Erythroblast (primary cell): ENCODE results near the gene CMC1.

Source experiments
- DNase-seq, 2 experiments: peaks; one replicate each; lab custom pipeline; 2025; lab: John Stamatoyannopoulos, UW
- GATA1 ChIP-seq: IDR thresholded peaks from 2 replicates; pipeline ENCODE4 v1.6.1; 2011; ENCODE audit warnings: low read depth, mild to moderate bottlenecking, control low read depth, low read length, moderate library complexity
- POLR2A ChIP-seq: IDR thresholded peaks from 2 replicates; pipeline ENCODE4 v1.6.1; 2011; ENCODE audit warnings: mild to moderate bottlenecking, low read length

Gene CMC1

DNA sequence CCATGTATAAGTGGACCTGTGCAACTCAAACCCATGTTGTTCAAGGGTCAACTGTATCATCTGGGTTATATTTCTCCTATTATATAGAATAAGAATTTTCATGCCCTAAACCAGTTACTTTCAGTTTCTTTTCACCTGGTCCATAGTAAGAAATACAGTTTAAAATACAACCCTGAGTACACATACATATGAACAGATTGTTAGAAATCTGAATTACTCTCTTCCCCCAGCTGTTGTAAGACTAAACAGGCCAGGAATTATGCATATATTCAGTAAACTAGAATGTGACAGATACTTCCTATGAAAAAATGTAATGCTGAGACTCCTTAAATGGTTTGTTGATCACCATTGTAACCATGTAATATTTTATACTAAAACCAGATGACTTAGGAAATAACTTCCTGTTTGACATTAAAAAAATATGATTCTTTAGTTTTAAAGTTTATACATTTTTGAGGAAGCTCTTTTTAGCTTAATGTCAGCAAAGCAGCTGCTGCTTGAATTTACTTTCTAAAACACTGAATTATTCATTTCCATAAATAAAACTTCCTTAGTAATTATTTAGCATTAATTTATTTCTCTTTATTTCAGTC is 54.6 kb downstream of the CMC1 start:
- no peak for DNase-seq
- TF ChIP-seq POLR2A, result no peak

DNA sequence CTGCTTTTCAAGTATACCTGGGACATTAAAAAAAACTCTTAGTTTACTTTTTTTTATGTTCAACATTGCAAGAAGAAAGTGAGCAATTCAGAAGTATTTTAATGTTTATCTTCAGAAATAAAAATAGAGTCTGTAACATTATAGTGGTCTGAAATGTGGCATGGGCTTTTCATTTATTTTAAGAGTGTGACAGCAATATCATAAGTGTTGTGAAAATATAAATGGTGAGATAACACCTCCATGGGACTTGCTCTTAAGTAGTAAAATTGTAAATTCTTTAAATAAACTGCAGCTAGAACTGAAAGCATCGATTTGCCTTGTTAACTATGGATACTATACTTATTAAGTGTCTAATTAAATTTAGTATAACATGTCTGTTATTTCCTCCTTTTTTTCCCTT is 58.3 kb downstream of the CMC1 start:
- DNase-seq, result no peak
- TF ChIP-seq GATA1, result no peak
- TF ChIP-seq POLR2A, result no peak

DNA sequence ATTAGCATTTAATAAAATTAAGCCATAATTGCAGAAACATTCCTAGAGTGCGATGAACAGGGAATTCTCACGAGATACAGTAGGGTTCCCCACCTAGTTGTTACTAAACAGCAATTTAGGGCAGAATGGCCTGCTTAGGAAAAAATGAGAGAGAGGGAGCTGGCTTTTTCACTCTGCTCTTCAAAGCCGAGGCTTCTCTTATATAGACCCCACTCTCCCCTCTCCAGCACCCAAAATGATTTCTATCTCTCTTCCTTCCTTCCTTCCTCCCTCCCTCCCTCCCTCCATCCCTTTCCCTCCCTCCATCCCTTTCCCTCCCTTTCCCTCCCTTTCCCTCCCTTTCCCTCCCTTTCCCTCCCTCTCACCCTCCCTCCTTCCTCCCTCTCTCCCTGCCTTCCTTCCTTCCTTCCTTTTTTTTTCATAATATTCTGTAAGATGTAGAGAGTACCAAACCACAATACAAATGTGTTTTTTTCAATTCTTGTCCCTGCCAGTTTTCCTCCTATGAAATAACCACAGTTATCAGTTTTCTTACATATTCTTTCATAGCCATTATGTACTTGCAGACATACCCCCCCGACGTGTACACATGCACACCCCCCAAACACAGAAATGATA is 59.0 kb downstream of the CMC1 start:
- TF ChIP-seq POLR2A, result no peak
- no peak for TF ChIP-seq GATA1
- no peak for DNase-seq

DNA sequence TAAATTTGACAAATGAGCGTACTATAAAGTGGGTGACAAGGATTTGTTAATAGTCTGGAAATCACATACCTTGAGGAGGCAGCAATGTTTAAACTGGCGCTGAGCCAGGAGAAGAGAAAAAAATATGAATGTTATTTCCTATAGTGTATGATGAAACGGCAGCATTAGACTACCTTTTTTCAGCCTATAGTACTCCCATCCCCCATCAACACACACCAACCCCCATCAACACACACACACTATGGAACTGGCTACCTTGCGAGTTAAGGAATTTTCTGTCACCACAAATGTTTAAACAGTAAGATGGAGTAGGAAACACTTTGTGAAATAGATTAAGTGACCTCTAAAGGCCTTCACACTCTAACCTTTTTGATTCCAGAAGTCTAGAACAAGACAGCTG is 60.3 kb downstream of the CMC1 start:
- no peak for TF ChIP-seq GATA1
- no peak for TF ChIP-seq POLR2A
- no peak for DNase-seq

DNA sequence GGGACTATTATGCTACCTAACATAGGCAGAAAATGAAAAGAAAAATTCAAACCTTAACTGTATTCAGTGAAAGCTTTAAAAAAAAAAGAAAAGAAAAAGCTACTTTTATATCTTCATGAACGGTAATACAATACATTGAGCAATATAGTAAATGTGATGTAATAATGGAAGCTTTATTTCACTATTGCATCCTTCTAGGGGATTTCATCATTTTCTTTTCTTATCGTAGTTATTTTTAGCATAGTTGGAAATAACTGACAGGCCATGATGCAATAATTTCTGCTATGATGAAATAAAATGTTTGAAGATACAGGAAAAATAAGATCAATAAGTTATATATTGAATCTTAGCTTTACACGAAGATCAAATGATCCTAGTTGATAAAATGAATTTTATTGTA is 66.8 kb downstream of the CMC1 start:
- TF ChIP-seq GATA1 (no peak), POLR2A (no peak)

DNA sequence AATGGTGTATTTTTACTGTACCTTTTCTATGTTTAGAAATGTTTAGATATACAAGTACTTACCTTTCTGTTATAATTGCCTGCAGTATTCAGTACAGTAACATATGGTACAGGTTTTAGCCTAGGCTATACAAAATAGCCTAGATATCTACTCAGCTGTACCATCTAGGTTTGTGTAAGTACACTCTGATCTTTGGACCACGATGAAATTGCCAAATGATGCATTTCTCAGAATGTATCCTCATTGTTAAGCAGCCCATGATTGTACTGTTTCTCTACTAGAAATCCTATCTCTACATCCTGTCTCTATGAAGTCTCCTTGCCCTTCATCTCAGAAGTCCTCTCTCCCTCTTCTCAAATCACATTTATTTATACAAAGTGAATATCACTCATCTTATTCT is 74.3 kb downstream of the CMC1 start:
- TF ChIP-seq GATA1, result no peak
- TF ChIP-seq POLR2A, result no peak
- no peak for DNase-seq

More for the DNA sequence above, 66.8 kb downstream of the CMC1 start:
- peak in 1 of 2 experiments; percentile 4 for DNase-seq

DNA sequence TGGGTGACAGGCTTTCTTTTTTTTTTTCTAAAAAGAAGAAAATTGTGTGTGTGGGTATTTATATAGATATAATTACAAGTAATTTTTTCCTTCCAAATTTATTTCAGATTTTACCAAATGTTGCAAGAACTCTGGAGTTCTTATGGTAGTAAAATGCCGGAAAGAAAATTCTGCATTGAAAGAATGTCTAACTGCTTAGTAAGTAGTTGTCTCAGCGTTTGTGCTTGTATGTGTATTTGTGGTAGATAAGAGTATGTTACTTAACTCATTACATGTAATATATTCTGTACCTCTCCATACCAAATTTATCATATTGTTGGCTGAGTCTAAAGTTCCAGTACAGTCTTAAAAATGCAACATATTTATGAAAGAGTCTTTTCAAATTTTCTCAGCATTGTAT is 74.8 kb downstream of the CMC1 start:
- no peak for DNase-seq
- TF ChIP-seq GATA1 (no peak), POLR2A (no peak)

DNA sequence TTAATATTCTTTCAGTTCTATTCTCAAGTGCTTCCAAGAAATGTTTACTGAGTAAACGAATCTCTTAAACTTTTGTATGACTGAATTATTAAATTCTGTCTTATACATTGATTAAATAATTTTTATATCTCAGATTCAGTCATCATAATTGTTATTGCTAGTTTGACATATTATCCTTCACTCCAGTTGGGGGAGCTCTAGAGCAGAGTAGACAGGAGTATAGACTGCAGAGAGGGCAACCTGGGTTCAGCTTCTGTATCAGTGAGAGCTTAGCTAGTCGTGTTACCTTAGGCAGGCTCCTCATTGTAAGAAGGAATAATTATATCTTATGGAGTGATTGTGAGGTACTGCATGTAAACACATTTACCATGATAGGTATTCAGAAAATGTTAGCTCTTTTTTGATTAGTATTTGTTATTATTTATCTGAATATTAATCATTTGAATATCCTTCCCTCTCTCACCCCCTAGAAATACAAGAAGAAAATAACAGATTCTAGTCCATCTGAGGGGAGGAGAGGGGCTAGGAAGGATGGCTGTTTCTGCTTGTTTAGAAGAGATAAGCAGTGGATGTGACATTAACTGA is 76.1 kb downstream of the CMC1 start:
- DNase-seq, result peak; percentile 52 to 71
- TF ChIP-seq POLR2A (no peak), GATA1 (no peak)

DNA sequence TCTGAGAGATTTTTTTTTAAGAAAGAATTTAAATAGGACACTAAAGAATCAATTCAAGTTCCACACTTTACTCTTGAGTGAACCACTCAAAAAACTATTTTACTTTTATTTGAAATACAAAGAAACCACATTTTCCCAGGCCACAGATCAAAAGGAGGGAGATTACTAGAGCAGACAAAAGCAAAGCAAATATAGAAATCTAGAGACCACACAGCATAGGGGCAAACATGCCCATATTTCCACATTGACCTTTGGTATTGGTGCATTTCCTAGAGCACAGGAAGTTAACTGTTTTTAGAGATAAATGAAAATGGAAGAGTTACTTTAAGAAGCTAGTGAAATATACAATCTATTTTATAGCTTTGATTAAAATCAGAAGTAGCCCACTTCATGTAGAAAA is 79.6 kb downstream of the CMC1 start:
- no peak for TF ChIP-seq GATA1
- no peak for TF ChIP-seq POLR2A

DNA sequence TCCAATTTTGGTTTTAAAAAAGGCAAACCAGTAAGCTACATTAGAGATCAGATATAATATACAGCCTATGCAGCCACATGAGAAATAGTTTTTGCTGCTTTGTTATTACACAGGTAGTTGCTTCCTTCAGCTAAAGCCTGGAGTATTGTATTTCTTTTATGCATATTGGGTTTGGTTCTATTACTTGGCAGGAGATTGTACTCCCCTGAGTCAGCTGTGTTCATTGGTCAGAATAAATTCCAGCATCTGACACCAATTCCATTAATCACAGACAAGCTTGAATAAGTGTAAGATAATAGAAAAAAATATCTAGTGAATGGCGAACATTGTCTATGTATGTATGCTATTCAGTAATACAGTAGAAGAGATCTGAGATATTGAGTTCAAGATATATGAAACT is 81.0 kb downstream of the CMC1 start:
- TF ChIP-seq POLR2A (no peak), GATA1 (no peak)
- no peak for DNase-seq

More for the DNA sequence above, 79.6 kb downstream of the CMC1 start:
- DNase-seq, result no peak

DNA sequence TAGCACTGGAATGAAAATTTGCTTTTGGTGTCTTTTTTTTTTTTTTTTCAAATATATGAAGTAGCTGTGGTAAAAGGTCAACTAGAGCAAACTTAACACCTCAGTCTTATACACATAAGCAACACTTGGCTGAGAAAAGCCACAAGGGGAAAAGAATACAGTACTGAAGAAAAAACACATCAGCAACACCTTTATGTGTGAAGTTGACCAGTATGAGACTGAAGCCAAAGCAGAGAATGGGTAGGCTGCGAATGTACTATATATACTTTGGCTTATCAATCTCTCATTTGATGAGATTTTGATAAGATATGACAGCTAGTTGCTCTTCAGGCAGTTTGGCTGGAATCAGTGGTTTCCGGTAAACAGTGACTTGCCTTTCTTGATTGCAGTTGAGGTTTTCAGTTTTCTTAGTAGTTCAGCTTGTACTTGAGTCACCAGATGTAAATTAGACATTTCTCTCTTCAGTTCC is 85.1 kb downstream of the CMC1 start:
- no peak for DNase-seq
- TF ChIP-seq POLR2A, result no peak
- TF ChIP-seq GATA1, result no peak

DNA sequence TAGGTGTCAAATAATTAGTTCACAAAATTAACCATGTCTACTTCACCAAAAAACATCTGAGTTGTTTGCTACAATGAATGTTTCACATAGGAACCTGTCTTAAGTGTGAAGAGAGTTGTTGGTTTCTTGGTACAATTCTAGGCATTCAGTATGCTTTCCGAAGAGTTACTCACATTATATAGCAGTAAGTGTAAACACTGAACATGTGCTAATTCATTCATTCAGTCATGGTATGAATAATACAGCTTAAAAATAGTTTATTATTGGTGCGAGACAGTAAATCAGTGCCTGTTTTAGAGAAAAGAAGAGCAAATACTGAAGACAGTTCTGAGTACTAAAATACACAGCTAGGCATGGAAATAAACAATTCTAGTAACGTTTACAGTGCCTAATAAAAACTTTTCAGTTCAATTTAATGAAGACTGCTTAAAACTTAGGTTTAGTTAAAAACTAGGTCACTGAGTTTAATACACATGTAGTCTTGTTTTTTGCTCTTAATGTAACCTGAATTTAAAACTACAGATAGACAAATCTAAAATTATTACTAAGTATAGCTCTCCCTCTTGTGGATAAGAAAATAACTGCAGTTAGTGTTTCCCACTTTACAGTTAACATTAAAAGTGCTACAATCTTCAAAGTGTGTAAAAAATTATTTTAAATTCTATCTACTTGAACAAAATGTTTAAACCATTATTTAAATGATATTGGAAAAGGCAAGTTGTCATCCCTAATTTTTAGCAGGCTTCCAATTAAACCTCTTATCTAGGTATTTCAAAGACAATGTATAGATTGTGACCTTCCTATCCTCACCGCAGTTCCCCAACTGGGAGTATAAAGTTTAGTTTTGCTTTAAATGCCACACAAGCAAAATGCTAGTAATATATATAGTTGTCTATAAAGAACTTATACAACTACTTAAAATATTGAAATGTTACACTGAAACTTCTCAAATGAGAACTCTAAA is 87.1 kb downstream of the CMC1 start:
- peak; percentile 22 to 59 for DNase-seq
- TF ChIP-seq POLR2A (no peak), GATA1 (no peak)

DNA sequence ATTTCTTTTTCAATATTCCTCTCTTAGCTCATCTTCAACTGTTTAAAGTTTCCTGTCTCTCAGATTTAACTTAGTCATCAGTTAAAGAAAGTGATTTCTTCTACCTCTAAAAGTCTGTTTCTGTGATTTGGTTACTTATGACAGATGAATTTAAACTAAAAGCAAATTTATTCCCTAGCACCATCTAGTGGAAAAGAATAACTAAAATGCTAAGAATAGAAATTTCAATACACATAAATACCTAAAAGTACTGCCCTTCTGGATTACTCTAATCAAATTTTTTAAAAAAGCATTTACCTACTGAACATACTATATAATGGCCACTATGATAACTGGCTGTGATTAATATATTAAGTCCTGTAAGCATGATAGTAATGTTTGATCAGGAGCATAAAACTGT is 93.1 kb downstream of the CMC1 start:
- TF ChIP-seq GATA1 (no peak), POLR2A (no peak)
- no peak for DNase-seq
